GM12891 (cell line): ENCODE measurements around the gene DAB1.

ENCODE experiments used
- DNase-seq: peaks from one replicate; pipeline ENCODE4 v3.0.0; 2011; ENCODE audit warnings: low spot score; ENCODE audit not compliant: insufficient read length
- FAIRE-seq: peaks from 2 replicates; lab custom pipeline; 2011; peaks lifted over from hg19 to GRCh38; lab: Jason Lieb, UNC
- PAX5 ChIP-seq: IDR thresholded peaks from 2 replicates; pipeline ENCODE4 v1.6.1; 2011; ENCODE audit warnings: low read length, moderate library complexity, mild to moderate bottlenecking; ENCODE audit not compliant: insufficient read depth, severe bottlenecking
- POLR2A ChIP-seq: IDR thresholded peaks from 2 replicates; pipeline ENCODE4 v1.6.1; 2011; ENCODE audit warnings: low read depth, low read length, control low read depth
- POLR2AphosphoS5 ChIP-seq: IDR thresholded peaks from 2 replicates; pipeline ENCODE4 v1.6.1; 2011; ENCODE audit warnings: low read depth, low read length, control low read depth
- POU2F2 ChIP-seq: IDR thresholded peaks from 2 replicates; pipeline ENCODE4 v1.6.1; 2011; ENCODE audit warnings: low read depth, mild to moderate bottlenecking, control low read depth, low read length, moderate library complexity
- SPI1 ChIP-seq: IDR thresholded peaks from 2 replicates; pipeline ENCODE4 v1.6.1; 2011; ENCODE audit warnings: low read depth, low read length, control low read depth
- TAF1 ChIP-seq: IDR thresholded peaks from 2 replicates; pipeline ENCODE4 v1.6.1; 2011; ENCODE audit warnings: low read depth, low read length, control low read depth

The DAB1 gene

DNA sequence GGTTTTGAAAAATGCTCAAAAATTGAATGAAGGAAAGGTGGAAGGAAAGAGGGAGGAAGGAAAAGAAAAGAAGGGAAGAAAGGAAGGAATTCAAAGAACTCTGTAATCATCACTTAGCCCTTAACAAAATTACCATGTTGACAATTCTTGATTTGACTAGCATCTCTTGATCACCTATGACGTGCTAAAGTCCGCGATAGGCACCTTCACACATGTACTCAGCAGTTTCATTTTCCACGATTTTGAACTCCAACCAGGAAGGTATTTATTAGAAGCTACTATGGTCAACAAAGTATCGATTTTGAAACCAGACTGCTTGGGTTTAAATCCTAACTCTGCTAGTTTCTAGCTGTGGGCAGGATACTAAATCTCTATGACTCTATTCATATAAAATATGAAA lies 146.9 kb downstream of the DAB1 start:
- no peak for DNase-seq
- FAIRE-seq, result no peak
- TF ChIP-seq TAF1 (no peak), POLR2AphosphoS5 (no peak), PAX5 (no peak)

DNA sequence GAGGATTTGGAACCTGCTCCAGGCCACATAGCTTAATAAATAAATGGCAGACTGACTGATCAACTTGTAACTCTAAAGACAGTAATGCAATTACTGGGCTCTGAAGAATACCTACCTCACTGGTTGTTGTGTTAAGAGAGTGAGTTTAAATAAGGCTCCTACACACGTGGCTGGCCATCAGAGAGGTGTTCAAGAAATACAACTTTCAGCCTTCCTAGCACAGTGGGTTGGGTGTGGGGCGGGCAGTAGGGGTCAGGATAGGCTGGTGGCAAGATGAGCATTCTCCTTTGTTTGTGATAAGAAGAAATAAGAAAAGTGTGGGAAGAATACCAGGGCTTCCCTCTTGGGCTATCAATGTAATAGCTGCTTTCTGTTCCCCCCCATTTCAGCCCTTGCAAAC lies 151.3 kb downstream of the DAB1 start:
- DNase-seq (no peak), FAIRE-seq (no peak)
- TF ChIP-seq TAF1, result no peak
- no peak for TF ChIP-seq POLR2A
- no peak for TF ChIP-seq POU2F2
- no peak for TF ChIP-seq POLR2AphosphoS5
- TF ChIP-seq SPI1, result no peak
- TF ChIP-seq PAX5, result no peak

DNA sequence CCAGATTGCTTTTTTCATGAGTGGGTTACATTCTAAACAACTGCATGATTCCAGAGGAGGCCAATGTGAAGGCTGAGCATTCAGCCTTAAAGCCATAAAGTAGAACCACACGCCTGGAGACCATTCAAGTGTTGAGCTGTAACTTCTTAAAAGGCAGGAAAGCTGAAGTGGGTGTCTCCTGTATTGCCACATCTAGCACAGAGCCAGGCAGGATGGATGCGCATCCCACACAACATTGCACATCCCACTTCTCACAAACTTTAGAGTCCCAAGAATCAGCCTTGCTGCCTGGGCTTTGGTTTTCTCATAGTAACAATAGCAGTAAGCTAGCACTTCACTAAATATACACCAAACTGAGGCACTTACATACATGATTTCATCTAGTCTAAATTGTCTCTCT lies 151.7 kb downstream of the DAB1 start:
- TF ChIP-seq POU2F2, result no peak
- FAIRE-seq (no peak), DNase-seq (no peak)

DNA sequence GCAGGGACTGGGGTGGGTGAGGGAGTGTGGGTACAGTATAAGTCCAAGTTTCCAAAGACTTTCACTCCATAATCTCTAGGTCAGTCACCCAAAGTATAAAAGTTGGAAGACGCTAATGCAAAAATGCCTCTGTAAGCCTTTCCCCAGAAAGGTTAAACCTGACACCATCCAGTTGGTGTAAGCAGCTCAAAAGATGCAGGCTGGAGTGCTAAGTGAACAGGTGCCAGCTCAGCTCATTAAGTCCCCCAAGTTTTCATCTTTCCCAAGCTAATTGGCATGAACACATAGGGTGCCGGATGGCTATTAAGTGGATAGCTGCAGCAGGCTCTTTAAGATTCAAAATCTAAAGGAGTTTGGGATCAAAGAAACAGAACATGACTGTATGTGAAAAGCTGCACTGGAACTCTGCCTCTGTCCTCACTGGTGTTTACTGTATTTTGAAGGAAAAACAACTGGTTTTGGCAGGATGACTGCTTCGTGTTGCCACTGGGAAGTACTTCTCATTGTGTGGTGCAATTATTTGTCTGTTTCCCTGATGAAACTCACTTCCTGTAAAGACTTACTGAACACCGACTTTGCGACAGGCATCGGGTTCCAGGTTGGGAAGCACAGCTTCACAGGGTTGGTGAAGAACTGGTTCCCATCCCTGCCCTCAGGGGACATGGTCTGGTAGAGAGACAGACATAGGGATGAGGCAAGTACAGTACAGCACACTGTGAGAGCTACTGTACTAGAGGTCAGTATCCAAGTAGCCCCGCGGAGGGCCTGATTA lies 152.7 kb downstream of the DAB1 start:
- TF ChIP-seq POLR2A, result no peak
- DNase-seq (no peak), FAIRE-seq (no peak)

DNA sequence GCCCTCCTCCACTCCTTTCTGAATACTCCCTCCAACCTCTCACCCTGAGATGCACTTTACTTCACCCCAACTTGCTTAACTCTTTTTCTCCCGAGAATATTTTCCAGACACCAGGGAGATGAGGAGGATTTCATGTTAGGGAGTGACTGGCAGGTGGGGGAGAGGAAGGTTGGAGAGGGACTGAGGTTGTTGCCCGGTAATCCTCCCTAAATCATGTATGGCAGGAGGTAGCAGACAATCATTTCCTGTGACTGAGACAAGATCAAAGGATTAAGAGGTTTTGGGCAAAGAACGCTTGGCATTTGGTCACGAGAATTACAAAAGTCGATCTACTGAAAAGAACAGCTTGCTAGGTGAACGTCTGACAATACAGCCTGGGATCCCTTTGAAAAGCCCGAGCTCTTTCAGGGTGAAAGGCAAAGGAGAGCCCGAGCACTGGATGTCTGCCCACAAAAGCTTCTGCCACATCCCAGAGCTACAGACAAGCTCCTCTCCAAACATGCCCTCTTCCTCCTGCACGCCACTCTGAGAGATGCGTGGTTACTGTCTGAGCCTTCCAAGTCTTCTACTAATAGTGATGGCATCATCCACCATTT lies 154.1 kb downstream of the DAB1 start:
- DNase-seq (no peak), FAIRE-seq (no peak)
- TF ChIP-seq POU2F2 (no peak), POLR2A (no peak), SPI1 (no peak), TAF1 (no peak), PAX5 (no peak), POLR2AphosphoS5 (no peak)

DNA sequence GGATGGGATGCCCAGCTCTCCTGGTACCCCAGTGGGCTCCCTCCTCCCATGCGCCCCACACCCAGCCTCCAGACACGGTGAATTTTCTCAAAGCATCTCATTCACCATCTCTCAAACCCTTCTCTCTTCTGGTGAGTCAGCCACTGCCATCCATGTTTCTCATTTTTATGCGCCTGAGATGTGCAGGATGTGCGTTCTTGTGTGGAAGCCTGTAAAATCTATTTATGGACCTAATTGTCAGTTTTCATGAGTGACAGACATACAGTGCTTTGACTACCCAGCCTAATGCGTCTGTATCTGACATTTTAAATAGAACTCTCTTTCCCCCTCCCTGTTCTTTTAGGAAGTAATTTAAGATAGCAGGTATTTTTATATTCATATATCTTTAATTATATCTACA lies 158.8 kb downstream of the DAB1 start:
- TF ChIP-seq POLR2AphosphoS5 (no peak), TAF1 (no peak), SPI1 (no peak), POLR2A (no peak), POU2F2 (no peak)
- FAIRE-seq (no peak), DNase-seq (no peak)

DNA sequence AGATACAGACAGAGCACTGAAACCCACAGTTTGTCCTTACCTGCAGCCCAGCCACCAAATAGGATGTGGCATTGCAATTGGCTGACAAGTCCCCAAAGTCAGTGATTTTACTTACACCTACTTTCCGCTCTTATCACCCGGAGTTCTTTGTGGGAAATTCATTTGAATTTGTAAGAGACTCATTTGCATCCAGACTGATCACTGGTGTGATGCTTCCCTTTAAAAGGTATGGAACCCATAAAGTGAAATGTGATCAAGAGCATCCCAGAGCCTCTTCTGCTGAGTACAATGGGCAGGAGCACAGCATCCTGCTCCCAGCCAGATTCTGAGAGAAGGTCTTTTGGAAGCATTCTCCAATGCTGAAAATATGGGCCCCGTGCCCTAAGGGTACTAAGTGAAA lies 161.4 kb downstream of the DAB1 start:
- DNase-seq (no peak), FAIRE-seq (no peak)
- TF ChIP-seq TAF1 (no peak), POLR2A (no peak), PAX5 (no peak), POU2F2 (no peak), POLR2AphosphoS5 (no peak), SPI1 (no peak)

DNA sequence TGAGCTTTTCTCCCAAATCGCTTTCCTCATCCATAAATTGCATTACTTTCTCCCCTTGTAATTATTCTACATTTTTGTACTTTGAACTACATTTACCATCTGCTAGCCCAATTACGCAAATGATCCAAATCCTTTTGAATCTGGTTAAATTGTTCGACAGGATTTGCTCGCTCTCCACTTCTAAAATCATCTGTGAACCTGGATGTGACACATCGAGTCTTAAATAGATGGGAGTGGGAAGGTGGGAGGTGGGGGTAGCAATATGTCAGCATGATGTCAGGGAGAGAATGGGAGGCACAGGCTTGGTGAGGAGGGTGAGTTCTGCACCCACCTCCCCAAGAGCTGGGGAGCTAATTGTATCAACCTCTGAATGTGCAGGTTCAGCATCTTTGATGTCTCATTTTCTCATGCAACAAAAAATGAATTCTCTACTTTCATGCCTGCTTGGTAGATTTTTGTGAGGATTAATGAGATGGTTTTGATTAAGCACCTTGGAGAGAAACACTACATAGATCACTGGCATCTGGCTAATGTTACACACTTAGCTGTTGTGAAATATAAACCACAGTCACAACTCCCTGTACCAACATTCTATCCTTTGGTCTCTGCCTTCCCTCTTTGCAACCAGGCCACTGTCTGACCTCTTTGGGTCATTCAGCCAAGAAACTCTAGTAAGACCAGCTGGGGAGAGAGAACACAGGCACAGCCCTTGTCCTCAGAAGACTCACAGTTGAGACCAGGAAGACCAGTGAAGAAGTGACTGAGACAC lies 165.1 kb downstream of the DAB1 start:
- FAIRE-seq, result no peak
- DNase-seq, result no peak
- TF ChIP-seq SPI1 (no peak), PAX5 (no peak)

DNA sequence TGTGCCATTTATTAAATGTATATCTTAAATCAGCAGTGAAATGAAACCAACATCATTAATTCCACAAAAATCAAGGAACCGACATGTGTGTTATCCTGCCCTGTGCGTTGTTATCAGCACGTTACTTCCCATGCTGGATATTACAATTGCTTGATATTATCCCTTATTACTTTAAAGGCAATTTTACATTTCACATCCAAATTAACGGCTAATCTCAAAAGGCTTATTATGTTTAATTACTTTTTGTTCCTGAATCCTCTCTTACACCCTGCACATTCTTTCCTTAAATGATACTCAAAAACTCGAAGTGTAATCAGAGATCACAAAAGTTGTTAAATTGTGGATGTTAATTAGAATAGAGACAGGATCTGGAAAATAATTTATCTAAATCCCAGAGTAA lies 167.9 kb downstream of the DAB1 start:
- DNase-seq (no peak), FAIRE-seq (no peak)
- no peak for TF ChIP-seq POLR2A
- no peak for TF ChIP-seq PAX5
- TF ChIP-seq SPI1, result no peak
- no peak for TF ChIP-seq POU2F2
- no peak for TF ChIP-seq TAF1
- no peak for TF ChIP-seq POLR2AphosphoS5

DNA sequence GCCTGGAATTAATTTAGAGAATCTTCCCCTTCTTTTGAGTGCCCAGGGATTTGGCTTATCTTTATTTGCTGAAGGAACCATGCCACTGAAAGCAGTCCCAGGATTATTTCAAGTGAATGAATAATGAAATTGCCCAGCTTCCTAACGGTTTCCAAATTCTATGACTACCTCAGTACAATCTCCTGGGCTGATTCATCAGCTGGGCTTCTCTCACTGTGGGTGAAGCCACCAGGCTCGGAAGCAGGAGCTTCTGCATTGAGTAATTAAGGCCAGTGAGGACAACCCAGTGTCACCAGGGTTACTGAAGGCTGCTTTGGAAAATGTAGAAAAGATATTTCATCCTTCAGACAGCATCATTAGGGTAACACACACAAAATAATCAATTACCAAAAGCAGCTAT lies 169.8 kb downstream of the DAB1 start:
- no peak for TF ChIP-seq TAF1
- TF ChIP-seq POU2F2, result no peak
- no peak for TF ChIP-seq POLR2A
- TF ChIP-seq PAX5, result no peak
- TF ChIP-seq SPI1, result no peak
- TF ChIP-seq POLR2AphosphoS5, result no peak
- no peak for FAIRE-seq
- no peak for DNase-seq

DNA sequence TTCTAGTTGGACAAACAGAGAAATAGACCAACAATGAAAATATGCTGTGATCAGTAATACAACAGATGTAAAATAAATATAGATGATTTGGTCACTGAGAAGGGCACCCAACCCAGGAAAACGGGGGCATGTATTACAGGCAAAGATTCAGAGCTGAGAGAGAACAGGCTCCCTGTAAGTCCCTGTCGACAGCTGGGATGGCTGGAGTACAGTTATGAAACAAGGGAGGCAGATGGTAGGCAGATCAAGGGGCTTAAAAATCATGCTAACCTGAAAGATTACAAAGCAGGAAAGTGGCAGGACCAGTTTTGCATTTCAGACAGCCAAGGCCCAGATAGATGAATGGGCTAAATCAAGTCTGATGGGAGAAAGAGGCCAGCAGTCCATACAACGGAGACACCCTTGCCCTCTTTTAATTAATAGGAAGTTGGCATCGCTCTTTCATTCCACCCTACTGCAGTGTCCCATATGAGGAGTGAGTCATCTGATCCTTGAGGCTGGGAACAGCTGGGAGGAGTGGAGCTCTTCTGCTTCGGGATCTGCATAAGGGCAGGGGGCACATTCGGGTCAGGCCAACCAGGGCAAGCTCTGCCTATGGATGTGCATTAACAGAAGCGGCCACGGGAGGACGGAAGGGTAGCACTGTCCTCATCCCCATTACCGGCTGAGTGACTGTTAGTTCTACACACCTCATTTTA lies 171.1 kb downstream of the DAB1 start:
- DNase-seq (no peak), FAIRE-seq (no peak)
- TF ChIP-seq POLR2AphosphoS5, result no peak
- TF ChIP-seq POLR2A, result no peak
